HG02571 (cell line): ENCODE data around the gene SART1.
"Not testable (repeated sequence)": the region's sequence is repeated elsewhere in the genome, so short reads cannot be mapped to it uniquely, and the experiment has no call there.

Experiments
- ATAC-seq: cut with Tn5 transposase; IDR thresholded peaks from one replicate; pipeline ENCODE4 v1.9.1; 2021; ENCODE audit warnings: mild to moderate bottlenecking, moderate library complexity; ENCODE audit not compliant: unreplicated experiment

SART1 gene

GRCh38 chr11:66015454-66015881 lies 53.9 kb downstream of the SART1 start:
- ATAC-seq, result no peak

GRCh38 chr11:66015936-66016792 lies 54.6 kb downstream of the SART1 start:
- ATAC-seq, result no peak

- ATAC-seq, result no peak
These were observed 55.3 kb downstream of the SART1 start for GRCh38 chr11:66016793-66017177.

GRCh38 chr11:66017321-66017720 lies 55.8 kb downstream of the SART1 start:
- no peak for ATAC-seq

- ATAC-seq, result no peak
These were observed 58.7 kb downstream of the SART1 start for GRCh38 chr11:66020212-66020611.

- no peak for ATAC-seq
These were observed 59.3 kb downstream of the SART1 start for GRCh38 chr11:66020618-66021357.

GRCh38 chr11:66022401-66023185 lies 61.1 kb downstream of the SART1 start:
- ATAC-seq, result no peak

GRCh38 chr11:66023186-66023440 lies 61.6 kb downstream of the SART1 start:
- not testable (repeated sequence) for ATAC-seq

GRCh38 chr11:66026017-66026529 lies 64.5 kb downstream of the SART1 start, which contains the start of gene CATSPER1:
CATSPER1 (minus strand) TSS chr11:66026479; CDS start chr11:66026379, 100 bp downstream.
- no peak for ATAC-seq
